COLO668 (cell line): ENCODE measurements around the gene CALN1.
"Not testable (repeated sequence)": the region's sequence is repeated elsewhere in the genome, so short reads cannot be mapped to it uniquely, and the experiment has no call there.

Experiments used
- DNase-seq: peaks from one replicate; lab custom pipeline; 2025; ENCODE audit not compliant: unreplicated experiment; lab: John Stamatoyannopoulos, UW

The CALN1 gene

GRCh38 chr7:71822406-71822805 is 589.7 kb downstream of the CALN1 start:
- not testable (repeated sequence) for DNase-seq

- DNase-seq, result no peak
Observed at GRCh38 chr7:71817916-71818315, 594.2 kb downstream of the CALN1 start.

- no peak for DNase-seq
Observed at GRCh38 chr7:71808115-71808514, 604.0 kb downstream of the CALN1 start.

GRCh38 chr7:71804256-71804655 is 607.9 kb downstream of the CALN1 start:
- DNase-seq, result no peak

DNA sequence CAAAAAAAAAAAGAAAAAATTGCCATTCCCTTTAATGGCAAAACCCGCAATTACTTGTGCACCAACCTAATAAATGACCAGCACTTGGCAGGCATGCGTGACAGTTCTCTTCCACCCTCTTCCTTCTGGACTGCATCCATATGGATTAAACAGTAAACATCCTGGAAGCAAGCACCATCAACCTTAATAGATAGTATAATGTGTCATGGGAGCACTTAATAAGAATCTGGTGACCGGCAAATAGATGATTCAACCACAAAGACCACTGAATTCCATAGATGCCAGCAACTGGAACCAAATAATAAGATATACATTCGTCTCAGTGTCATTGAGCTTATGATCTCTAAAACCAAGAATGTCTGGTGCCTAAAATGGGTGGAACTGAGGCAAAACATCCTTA is 610.2 kb downstream of the CALN1 start:
- no peak for DNase-seq

DNA sequence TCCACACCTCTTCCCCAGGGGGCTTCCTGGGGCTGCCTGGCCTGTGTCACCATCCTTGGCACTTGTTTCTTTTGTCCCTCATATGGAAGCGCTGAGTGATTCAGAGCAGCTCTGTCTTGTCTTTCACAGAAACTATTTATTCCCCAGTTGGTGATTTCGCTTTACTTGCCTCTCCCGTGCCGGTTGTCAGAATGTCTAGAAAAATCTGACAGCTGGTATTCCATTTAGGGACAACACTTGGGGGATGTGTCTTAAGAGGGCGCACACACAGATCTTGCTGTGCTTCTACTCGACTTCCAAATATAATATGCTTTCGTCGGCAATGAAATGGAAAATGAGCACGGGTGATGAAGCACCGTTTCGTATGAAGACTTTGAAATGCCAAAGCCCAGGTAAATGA is 611.8 kb downstream of the CALN1 start:
- DNase-seq, result no peak

- no peak for DNase-seq
Observed at GRCh38 chr7:71795410-71795809, 616.7 kb downstream of the CALN1 start.

DNA sequence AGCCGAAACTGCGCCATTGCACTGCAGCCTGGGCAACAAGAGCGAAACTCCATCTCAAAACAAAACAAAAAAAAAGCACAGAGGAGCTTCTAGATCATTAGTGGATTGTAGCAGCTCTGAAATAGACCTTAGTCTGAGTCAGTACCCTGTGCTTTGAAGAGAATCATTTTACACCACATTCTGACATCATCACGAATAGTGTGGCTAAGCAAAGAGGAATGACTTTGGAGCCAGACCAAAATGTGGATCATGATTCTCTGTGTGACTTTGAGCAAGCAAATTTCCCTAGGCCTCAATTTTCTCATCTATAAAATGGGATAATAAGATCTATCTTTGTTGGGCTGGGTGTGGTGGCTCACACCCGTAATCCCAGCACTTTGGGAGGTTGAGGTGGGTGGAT is 618.9 kb downstream of the CALN1 start:
- DNase-seq, result no peak

GRCh38 chr7:71787513-71787912 is 624.6 kb downstream of the CALN1 start:
- DNase-seq, result no peak

DNA sequence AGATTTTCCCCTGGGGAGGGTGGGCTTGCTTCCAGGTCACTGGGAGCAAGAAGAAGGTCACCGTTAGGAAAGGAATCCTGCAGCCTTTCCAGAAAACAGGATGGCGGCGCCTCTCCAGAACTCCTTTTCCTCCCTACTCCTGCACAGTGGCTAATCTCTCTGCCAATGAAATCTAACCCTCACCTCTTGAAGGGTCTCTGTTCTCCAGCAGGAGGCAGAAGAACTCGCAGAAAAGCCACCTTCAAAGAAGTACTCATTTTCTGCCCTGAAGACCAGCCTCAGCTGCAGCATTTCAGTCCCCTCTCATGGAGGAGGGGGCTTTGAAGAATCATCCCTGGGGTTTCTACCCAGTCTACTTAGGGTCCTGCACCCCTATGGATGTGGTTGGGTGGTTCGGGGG is 626.9 kb downstream of the CALN1 start:
- no peak for DNase-seq

DNA sequence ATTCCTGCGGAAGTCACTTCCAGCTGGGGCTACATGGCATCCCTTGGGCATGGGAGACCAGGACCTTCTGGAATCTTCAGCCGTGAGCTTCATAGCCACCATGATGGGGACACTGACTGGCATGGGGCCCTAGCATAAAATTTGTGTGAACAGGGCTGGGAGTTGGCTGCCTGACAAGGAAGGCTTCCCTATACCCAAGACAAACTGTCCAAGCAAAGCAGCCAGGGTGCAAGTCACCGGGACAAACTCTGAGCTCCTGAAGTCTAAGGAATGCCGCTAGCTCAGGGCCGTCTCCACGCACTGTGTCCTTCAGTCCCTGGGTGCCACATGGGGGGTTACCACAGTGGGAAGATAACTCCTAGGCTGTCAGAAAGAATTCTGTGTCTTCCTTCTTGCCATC is 627.4 kb downstream of the CALN1 start:
- no peak for DNase-seq

DNA sequence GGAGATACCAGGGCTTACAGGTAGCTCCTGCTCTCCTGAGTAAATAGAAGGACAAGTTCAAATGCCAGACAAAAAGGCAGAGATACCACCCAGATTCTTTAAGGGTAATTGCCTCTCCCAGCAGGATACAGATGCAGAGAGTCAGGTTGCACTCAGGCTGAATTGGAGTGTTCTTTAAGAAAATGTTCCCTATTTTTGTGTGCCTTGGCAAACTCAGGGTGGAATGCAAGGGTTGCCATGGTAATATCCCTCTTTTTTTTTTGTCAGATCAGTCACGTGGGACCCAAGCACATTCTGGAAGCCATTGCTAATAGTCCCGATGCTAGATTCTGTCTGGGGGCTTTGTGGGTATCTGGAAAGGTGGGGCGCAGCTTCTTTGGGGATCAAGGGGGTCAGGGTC is 628.0 kb downstream of the CALN1 start:
- no peak for DNase-seq

DNA sequence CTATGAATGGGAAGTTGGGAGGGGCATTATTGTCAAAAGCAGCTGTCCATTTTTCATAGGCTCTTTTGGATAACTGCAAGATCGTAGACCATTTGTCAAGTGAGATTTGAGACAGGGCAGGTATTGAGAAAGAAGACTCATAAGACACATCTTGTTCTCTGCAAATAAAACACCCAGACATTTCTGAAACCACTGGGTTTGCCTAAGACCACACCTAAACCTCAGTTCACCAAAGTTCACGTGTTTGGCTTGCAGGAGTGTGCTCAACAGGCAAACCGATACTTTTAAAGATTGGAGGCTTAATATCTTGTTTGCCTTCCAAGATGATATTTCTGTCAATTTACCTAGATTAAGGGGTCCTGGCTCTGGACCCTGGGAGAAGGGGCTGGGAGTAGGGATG is 628.4 kb downstream of the CALN1 start:
- no peak for DNase-seq

DNA sequence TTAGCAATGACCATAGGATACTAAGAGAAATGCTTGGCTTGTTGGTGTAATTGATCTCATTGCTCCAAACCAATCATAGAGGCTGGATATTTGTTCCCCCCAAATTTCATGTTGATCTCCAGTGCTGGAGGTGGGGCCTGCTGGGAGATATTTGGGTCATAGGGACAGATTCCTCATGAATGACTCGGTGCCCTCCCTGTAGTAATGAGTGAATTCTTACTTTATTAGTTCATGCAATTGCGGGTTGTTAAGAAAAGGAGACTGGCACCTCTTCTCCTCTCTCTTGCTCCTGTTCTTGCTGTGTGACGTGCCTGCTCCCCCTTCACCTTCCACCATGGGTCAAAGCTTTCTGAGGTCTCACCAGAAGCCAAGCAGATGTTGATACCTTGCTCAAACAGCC is 630.1 kb downstream of the CALN1 start:
- no peak for DNase-seq

- DNase-seq, result no peak
Observed at GRCh38 chr7:71780282-71780681, 631.9 kb downstream of the CALN1 start.

GRCh38 chr7:71777278-71777677 is 634.9 kb downstream of the CALN1 start:
- no peak for DNase-seq

- no peak for DNase-seq
Observed at GRCh38 chr7:71776726-71777125, 635.4 kb downstream of the CALN1 start.

DNA sequence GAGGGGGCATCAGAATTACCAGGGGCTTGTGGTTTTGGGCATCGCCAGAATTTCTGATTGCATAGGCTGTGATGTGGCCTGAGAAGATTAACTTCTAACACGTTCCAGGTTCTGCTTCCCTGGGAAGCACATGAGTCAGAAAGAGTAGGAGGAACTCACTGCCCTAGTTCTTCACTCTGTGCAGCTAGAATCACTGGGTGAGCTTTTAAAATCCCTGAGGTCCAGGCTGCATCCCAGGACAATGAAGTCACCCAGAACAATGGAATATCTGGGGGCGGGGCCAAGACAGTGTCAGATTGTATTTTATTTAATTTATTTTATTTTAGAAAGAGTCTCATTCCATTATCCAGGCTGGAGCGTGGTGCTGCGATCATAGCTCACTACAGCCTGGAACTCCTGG is 636.5 kb downstream of the CALN1 start:
- DNase-seq, result no peak

DNA sequence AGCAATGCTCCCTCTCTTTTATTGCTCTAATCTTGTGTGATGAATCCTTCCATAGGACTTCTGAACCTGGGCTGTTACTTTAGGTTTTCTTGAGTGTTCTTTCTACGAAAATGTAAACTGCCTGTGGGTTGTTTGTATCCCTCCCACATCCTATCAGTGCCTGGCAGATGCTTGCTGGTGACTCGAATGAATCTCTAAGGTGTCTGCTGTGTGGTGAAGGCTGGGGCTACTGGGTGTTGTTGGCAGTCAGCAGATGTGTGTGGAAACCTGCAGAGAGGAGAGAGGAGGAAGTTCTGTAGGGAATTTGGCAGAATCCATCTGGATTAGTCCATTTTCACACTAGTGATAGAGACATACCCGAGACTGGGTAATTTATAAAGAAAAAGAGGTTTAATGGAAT is 639.4 kb downstream of the CALN1 start:
- DNase-seq, result no peak

- DNase-seq, result no peak
Observed at GRCh38 chr7:71770269-71770907, 641.8 kb downstream of the CALN1 start.

- DNase-seq, result no peak
Observed at GRCh38 chr7:71769326-71769725, 642.8 kb downstream of the CALN1 start.

DNA sequence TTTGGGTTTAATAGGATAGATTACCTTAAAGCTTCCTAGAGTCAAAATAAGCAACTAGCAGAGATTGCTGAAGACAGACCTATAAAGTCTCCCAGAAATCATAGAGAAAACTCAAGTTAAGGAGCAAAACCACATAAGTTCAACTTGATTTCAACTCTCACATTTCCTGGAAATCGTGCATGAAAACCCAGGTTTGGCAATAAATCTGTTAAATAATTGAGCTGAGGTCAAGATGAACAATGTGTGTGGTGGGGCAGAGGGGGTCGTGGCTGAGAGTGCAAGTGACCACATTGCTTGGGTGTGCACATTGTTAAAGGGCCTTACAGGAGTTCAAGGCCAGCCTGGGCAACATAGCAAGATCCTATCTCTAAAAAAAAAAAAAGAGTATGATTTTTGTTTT is 643.7 kb downstream of the CALN1 start:
- no peak for DNase-seq

DNA sequence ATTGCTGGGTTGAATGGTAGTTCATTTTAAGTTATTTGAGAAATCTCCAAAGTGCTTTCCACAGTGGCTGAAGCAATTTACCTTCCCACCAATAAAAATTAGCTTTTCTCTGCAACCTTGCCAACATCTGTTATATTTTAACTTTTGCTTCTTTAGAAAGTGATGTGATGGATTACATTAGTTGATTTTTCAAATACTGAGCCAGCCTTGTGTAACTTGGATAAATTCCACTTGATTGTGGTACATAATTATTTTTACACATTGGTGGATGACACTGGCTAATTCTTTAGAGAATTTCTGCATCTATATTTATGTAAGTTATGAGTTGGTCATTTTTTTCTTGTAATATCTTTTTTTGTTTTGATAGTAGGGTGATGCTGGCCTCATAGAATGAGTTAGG is 646.1 kb downstream of the CALN1 start:
- DNase-seq, result no peak

DNA sequence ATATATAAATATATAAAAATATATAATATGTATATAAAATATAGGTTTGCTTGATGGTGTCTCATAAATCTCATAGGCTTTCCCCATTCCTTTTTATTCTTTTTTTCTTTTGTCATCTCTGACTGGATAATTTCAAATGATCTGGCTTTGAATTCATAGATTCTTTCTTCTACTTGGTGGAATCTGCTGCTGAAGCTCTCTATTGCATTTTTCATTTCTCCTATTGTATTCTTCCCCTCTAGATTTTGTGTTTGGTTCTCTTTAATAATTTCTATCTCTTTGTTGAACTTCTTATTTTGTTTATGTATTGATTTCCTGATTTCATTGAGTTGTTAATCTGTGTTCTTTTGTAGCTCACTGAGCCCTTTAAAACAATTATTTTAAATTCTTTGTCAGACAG is 650.8 kb downstream of the CALN1 start:
- DNase-seq, result no peak
